Measurements from ENCODE around the gene TCERG1L.
"Not testable (repeated sequence)": the region's sequence is repeated elsewhere in the genome, so short reads cannot be mapped to it uniquely, and the experiment has no call there.

The TCERG1L gene

DNA sequence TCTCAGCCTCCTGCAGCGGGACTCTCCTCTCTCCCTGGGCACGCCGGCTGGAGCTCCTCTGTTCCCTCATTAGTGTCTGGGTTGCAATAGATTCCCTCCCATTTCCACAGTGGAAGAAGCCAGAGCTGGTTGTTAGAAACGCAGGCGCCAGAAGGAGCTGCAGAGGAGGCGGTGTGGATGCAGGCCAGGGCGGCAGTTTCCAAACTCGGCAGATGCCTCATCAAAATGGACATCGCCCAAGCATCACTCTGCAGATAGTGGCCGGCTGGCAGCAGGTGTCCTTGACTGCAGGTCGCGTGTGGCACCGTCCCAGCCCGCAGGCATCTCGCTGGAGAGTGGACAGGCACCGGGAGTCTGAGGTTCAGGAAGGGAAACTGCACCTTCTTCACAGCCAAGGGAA, 201.8 kb downstream of the TCERG1L start:
- H3K27me3 ChIP-seq (ENCODE audit: control insufficient read depth, insufficient read depth, low read length), result no peaks in the 10 kb centered on the region
- no peak overlapping the region for H3K9ac ChIP-seq (ENCODE audit: low read depth, low read length)
- H3K4me3 ChIP-seq (ENCODE audit: low read length), result no peak overlapping the region
- peaks cover 25% of the 10 kb centered on the region for H3K9me3 ChIP-seq (replicated peaks; ENCODE audit: low read length)
- no peaks in the 10 kb centered on the region for H3K36me3 ChIP-seq (ENCODE audit: insufficient read depth, low read length)
- H3K4me2 ChIP-seq (ENCODE audit: low read length), result no peak overlapping the region
- H3K4me1 ChIP-seq (ENCODE audit: control insufficient read depth, insufficient read depth, low read length), result no peaks in the 10 kb centered on the region

DNA sequence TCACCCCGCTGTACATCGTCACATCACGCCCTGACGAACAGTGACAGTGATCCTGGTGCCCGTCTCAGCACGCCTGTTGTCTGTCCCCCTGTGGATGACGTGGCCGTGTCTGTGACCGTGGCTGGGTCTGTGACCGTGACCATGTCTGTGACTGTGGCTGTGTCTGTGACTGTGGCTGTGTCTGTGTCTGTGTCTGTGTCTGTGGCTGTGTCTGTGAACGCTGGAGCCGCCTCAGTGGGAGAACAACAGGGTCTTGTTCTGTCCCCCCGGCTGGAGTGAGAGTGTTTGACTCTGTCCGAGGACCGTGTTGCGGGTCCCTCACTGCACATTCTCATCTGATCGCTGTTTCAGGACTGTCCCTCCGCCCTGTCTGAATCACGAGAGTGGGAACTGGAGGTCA, 202.2 kb downstream of the TCERG1L start:
- no peak overlapping the region for H3K4me3 ChIP-seq (ENCODE audit: low read length)
- no peaks in the 10 kb centered on the region for H3K36me3 ChIP-seq (ENCODE audit: insufficient read depth, low read length)
- no peak overlapping the region for H3K9ac ChIP-seq (ENCODE audit: low read depth, low read length)
- no peaks in the 10 kb centered on the region for H3K4me1 ChIP-seq (ENCODE audit: control insufficient read depth, insufficient read depth, low read length)
- no peaks in the 10 kb centered on the region for H3K27me3 ChIP-seq (ENCODE audit: control insufficient read depth, insufficient read depth, low read length)
- no peak overlapping the region for H3K4me2 ChIP-seq (ENCODE audit: low read length)
- H3K9me3 ChIP-seq (replicated peaks; ENCODE audit: low read length), result peaks cover 25% of the 10 kb centered on the region

- Histone ChIP-seq H3K4me3 (ENCODE audit: low read length) (no peak overlapping the region), H3K9ac (ENCODE audit: low read depth, low read length) (no peak overlapping the region), H3K9me3 (replicated peaks; ENCODE audit: low read length) (peaks cover 20% of the 10 kb centered on the region), H3K36me3 (ENCODE audit: insufficient read depth, low read length) (no peaks in the 10 kb centered on the region), H3K27me3 (ENCODE audit: control insufficient read depth, insufficient read depth, low read length) (no peaks in the 10 kb centered on the region), H3K4me1 (ENCODE audit: control insufficient read depth, insufficient read depth, low read length) (no peaks in the 10 kb centered on the region), H3K4me2 (ENCODE audit: low read length) (no peak overlapping the region)
Measured at GRCh38 chr10:131107970-131108369, 203.6 kb downstream of the TCERG1L start.

DNA sequence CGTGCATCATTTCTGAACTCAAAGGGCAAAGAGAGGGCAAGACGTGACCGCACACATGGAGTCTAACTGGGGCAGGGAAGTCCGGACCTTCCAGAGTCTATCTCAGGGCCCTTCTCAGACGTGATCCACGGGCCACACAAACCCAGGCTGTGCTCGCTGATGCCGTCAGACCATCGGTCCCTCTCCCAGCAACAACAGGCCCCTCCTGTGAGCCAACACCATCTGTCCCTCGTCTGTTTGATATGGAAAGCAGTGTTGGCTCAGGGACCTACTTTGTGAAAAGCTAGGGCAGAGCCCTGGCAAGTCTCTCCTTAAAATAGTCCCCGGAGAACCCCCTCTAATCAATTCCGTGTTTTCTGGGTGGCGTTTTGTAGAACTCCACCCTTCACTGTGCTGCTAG, 208.8 kb downstream of the TCERG1L start:
- no peaks in the 10 kb centered on the region for H3K4me1 ChIP-seq (ENCODE audit: control insufficient read depth, insufficient read depth, low read length)
- no peak overlapping the region for H3K4me3 ChIP-seq (ENCODE audit: low read length)
- H3K9ac ChIP-seq (ENCODE audit: low read depth, low read length), result no peak overlapping the region
- H3K36me3 ChIP-seq (ENCODE audit: insufficient read depth, low read length), result no peaks in the 10 kb centered on the region
- no peaks in the 10 kb centered on the region for H3K27me3 ChIP-seq (ENCODE audit: control insufficient read depth, insufficient read depth, low read length)
- no peak overlapping the region for H3K4me2 ChIP-seq (ENCODE audit: low read length)
- H3K9me3 ChIP-seq (replicated peaks; ENCODE audit: low read length), result peaks cover 7% of the 10 kb centered on the region

GRCh38 chr10:131102147-131102546, 209.4 kb downstream of the TCERG1L start:
- H3K9ac ChIP-seq (ENCODE audit: low read depth, low read length), result no peak overlapping the region
- H3K9me3 ChIP-seq (replicated peaks; ENCODE audit: low read length), result peaks cover 7% of the 10 kb centered on the region
- H3K4me2 ChIP-seq (ENCODE audit: low read length), result no peak overlapping the region
- no peaks in the 10 kb centered on the region for H3K27me3 ChIP-seq (ENCODE audit: control insufficient read depth, insufficient read depth, low read length)
- no peaks in the 10 kb centered on the region for H3K4me1 ChIP-seq (ENCODE audit: control insufficient read depth, insufficient read depth, low read length)
- no peaks in the 10 kb centered on the region for H3K36me3 ChIP-seq (ENCODE audit: insufficient read depth, low read length)
- no peak overlapping the region for H3K4me3 ChIP-seq (ENCODE audit: low read length)

GRCh38 chr10:131100418-131101410, 210.8 kb downstream of the TCERG1L start:
- not testable (repeated sequence) for H3K9me3 ChIP-seq (replicated peaks; ENCODE audit: low read length); H3K4me2 ChIP-seq (ENCODE audit: low read length); H3K27me3 ChIP-seq (ENCODE audit: control insufficient read depth, insufficient read depth, low read length); H3K4me3 ChIP-seq (ENCODE audit: low read length); H3K36me3 ChIP-seq (ENCODE audit: insufficient read depth, low read length); H3K9ac ChIP-seq (ENCODE audit: low read depth, low read length); H3K4me1 ChIP-seq (ENCODE audit: control insufficient read depth, insufficient read depth, low read length)

- H3K9me3 ChIP-seq (replicated peaks; ENCODE audit: low read length), result peaks cover 4% of the 10 kb centered on the region
- no peak overlapping the region for H3K4me3 ChIP-seq (ENCODE audit: low read length)
- H3K4me1 ChIP-seq (ENCODE audit: control insufficient read depth, insufficient read depth, low read length), result no peaks in the 10 kb centered on the region
- no peaks in the 10 kb centered on the region for H3K36me3 ChIP-seq (ENCODE audit: insufficient read depth, low read length)
- no peaks in the 10 kb centered on the region for H3K27me3 ChIP-seq (ENCODE audit: control insufficient read depth, insufficient read depth, low read length)
- H3K4me2 ChIP-seq (ENCODE audit: low read length), result no peak overlapping the region
- H3K9ac ChIP-seq (ENCODE audit: low read depth, low read length), result no peak overlapping the region
Measured at GRCh38 chr10:131099028-131099726, 212.3 kb downstream of the TCERG1L start.

- Histone ChIP-seq H3K9ac (ENCODE audit: low read depth, low read length) (no peak overlapping the region), H3K9me3 (replicated peaks; ENCODE audit: low read length) (peaks cover 4% of the 10 kb centered on the region)
Measured at GRCh38 chr10:131098416-131098952, 213.0 kb downstream of the TCERG1L start.

GRCh38 chr10:131096031-131096430, 215.5 kb downstream of the TCERG1L start:
- H3K9ac ChIP-seq (ENCODE audit: low read depth, low read length), result no peak overlapping the region
- H3K9me3 ChIP-seq (replicated peaks; ENCODE audit: low read length), result peaks cover 12% of the 10 kb centered on the region
- H3K27me3 ChIP-seq (ENCODE audit: control insufficient read depth, insufficient read depth, low read length), result no peaks in the 10 kb centered on the region
- no peak overlapping the region for H3K4me3 ChIP-seq (ENCODE audit: low read length)
- no peak overlapping the region for H3K4me2 ChIP-seq (ENCODE audit: low read length)
- no peaks in the 10 kb centered on the region for H3K36me3 ChIP-seq (ENCODE audit: insufficient read depth, low read length)
- H3K4me1 ChIP-seq (ENCODE audit: control insufficient read depth, insufficient read depth, low read length), result no peaks in the 10 kb centered on the region

More at GRCh38 chr10:131098416-131098952, 213.0 kb downstream of the TCERG1L start:
- Histone ChIP-seq H3K36me3 (ENCODE audit: insufficient read depth, low read length) (no peaks in the 10 kb centered on the region), H3K4me1 (ENCODE audit: control insufficient read depth, insufficient read depth, low read length) (no peaks in the 10 kb centered on the region), H3K27me3 (ENCODE audit: control insufficient read depth, insufficient read depth, low read length) (no peaks in the 10 kb centered on the region), H3K4me3 (ENCODE audit: low read length) (no peak overlapping the region), H3K4me2 (ENCODE audit: low read length) (no peak overlapping the region)

DNA sequence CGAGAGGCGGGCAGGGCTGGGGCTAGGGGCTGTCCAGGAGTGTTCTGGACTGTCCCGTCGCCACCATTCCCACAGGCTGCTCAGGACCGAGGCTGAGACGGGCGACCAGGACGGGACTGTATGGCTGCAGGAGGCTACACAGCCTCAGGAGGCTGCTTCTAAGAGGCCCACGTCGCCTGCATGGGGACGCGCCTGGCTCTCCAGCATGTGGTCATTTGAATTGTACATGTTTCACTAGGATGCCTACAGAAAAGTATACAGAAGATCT, 216.3 kb downstream of the TCERG1L start:
- H3K4me3 ChIP-seq (ENCODE audit: low read length), result no peak overlapping the region
- no peaks in the 10 kb centered on the region for H3K27me3 ChIP-seq (ENCODE audit: control insufficient read depth, insufficient read depth, low read length)
- H3K4me1 ChIP-seq (ENCODE audit: control insufficient read depth, insufficient read depth, low read length), result no peaks in the 10 kb centered on the region
- H3K9me3 ChIP-seq (replicated peaks; ENCODE audit: low read length), result peaks cover 18% of the 10 kb centered on the region
- H3K4me2 ChIP-seq (ENCODE audit: low read length), result no peak overlapping the region
- no peak overlapping the region for H3K9ac ChIP-seq (ENCODE audit: low read depth, low read length)
- no peaks in the 10 kb centered on the region for H3K36me3 ChIP-seq (ENCODE audit: insufficient read depth, low read length)

DNA sequence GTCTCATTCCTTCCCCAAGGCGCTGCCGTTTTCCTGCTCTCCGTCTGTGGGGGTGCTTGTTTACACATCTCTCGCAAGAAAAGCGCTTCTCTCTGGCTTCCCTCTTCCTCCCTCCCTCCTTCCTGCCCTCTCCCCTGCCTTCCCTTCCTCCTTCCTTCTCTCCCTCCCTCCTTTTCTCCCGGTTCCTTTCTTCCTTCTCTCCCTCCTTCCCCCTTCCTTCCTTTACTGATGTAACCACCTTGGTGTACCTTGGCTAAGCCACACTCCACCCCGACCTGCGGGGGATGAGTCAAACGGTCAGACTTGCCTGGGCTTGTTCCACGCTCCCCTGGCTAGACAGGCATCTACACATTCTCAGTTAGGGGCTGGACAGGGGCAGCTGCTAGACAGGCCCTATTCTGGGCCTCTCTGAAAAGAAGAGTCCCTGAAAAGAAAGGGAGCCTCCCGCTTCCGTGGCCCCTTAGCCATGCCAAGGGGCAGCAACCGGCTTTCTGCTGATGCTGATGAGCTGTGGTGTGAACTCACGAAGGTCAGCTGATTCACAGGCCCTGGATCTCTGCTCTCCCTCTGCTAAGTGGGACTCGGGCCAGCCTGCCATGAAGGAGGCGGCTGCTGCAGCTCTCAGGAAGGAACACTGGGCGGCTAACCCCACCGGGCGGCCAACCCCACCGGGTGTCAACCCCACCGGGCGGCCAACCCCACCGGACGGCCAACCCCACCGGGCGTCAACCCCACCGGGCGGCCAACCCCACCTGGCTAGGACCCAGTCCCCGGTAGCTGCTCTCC, 216.8 kb downstream of the TCERG1L start:
- Histone ChIP-seq H3K36me3 (ENCODE audit: insufficient read depth, low read length) (no peaks in the 10 kb centered on the region), H3K4me3 (ENCODE audit: low read length) (no peak overlapping the region), H3K4me1 (ENCODE audit: control insufficient read depth, insufficient read depth, low read length) (no peaks in the 10 kb centered on the region), H3K27me3 (ENCODE audit: control insufficient read depth, insufficient read depth, low read length) (no peaks in the 10 kb centered on the region), H3K9me3 (replicated peaks; ENCODE audit: low read length) (peaks cover 23% of the 10 kb centered on the region), H3K4me2 (ENCODE audit: low read length) (no peak overlapping the region), H3K9ac (ENCODE audit: low read depth, low read length) (no peak overlapping the region)
